CD4-positive, alpha-beta T cell treated with Interferon alpha-2 for 1 hour (primary cell): ENCODE data around the gene VPS13D.

Experiments used
- DNase-seq, 2 donors: peaks; one replicate each; pipeline ENCODE4 v3.0.0-alpha.2; 2020 to 2022

The VPS13D gene

DNA sequence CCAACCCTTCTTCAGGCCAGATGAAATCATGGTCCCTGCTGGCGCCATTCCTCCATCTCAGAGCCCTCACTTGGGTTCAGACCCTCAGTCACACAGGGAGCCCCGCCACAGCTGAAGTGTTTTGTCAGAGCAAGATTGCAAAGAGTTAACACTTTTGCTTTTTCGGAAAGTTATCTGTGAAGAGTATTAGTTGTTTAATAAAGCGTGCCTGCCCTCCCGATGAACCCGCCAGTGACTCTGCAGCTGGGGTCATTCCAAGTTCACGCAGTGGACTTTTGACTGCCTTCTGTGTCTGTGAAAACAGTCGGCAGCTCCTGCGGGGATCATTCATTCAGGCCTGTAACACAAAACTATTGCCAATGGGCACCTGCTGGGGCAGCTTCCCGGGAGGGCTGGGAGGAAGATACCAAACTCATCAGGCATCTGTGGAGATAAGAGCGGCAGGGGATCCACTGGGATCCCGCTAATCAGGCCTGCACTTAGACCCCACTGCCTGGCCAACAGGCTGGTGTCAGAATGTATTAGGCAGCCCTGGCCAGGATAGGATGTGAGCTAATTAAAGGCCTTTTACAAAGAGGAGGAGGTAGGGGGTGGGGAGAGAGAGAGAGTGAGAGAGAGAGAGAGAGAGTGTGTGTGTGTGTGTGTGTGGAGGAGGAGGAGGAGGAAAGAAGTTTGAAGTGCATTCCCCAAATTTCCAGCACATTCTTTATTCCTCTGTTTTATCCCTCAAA is 203.7 kb downstream of the VPS13D start:
- DNase-seq, result peak in 1 of 2 donors; percentile 24

GRCh38 chr1:12434174-12434573 is 204.3 kb downstream of the VPS13D start:
- DNase-seq, result peak; percentile 35 to 61

DNA sequence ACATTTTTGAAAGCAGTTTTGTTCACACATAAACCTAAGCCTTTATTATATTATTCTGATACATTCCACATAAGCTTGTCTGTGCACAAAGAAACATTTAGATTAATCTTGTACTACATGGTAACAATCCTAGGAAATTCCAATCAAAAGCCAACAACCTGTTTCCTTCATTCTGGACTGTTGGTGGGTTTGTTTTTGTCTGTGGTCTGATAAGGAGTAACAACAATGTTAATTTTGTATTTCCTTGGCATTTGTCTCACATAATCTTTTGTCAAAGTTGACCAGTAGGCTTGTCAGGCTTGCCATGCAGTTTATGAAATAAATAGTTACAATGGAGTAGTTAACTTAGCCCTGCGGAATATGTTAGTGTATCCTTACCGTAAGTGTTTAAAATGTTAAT is 204.9 kb downstream of the VPS13D start:
- DNase-seq, result no peak

GRCh38 chr1:12435639-12436344 is 206.0 kb downstream of the VPS13D start:
- peak in 1 of 2 donors; percentile 42 for DNase-seq

DNA sequence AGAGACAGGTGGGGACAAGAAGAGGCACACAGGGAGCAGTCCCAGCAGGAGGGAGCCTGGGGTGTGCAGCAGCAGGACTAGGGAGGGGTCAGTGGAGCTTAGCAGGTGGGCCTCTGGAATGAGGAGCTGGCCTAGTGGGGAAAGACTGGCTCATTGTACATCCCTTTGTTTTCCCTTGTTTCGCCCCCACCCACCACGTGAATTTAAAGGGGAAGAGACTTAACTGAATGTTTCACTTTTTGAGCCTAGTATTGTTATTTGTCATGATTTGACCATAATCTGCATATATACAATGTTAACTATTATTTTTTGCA is 206.5 kb downstream of the VPS13D start:
- no peak for DNase-seq

DNA sequence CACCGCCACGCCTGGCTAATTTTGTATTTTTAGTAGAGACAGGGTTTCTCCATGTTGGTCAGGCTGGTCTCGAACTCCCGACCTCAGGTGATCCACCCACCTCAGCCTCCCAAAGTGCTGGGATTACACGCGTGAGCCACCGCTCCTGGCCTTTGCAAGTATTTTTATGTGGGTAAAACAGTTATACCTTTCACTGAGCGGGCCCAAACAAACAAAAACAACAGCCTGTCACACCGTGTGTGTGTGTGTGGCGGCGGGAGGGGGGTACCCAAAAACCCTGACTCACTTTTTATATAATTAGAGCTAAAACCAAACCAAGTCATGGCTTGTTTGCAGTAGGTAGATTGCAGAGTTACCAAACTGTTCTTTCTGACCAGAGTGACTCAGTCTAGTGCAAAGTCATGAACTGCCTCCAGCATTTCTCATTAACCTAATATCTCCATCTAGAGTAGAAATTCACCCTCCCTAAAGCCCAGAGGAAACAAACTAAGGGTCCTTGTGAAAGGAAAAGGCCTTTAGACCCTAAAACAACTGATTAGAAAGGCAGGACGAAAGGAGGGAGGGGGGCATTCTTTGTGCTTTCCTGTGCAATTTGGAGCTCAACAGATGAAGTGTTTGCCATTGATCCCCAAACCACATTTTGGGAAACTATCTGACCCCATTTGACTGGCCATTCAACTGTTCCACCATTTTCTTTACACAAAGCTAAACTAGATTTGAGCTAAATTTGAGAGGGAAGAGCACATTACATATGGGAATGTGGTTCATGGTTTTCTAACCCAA is 207.2 kb downstream of the VPS13D start:
- DNase-seq, result no peak

DNA sequence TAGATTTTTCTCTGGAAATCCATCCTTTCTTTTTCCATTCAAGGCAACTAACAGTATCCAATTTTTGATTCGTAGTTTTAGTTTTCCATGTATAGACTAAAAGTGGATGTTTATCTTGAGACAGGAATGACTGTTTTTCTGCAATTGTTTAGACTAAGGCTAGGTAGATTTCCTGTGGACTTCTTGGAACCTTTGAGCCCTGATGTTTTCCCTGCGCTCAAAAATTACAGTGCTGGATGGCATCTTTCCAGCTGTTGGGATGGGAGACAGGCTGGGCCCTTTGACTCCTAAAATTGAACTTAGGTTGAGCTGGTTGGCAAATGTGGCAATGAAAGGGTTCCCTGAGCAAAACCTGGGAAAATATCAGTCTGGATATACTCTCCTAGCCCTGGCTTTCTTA is 207.8 kb downstream of the VPS13D start:
- no peak for DNase-seq

DNA sequence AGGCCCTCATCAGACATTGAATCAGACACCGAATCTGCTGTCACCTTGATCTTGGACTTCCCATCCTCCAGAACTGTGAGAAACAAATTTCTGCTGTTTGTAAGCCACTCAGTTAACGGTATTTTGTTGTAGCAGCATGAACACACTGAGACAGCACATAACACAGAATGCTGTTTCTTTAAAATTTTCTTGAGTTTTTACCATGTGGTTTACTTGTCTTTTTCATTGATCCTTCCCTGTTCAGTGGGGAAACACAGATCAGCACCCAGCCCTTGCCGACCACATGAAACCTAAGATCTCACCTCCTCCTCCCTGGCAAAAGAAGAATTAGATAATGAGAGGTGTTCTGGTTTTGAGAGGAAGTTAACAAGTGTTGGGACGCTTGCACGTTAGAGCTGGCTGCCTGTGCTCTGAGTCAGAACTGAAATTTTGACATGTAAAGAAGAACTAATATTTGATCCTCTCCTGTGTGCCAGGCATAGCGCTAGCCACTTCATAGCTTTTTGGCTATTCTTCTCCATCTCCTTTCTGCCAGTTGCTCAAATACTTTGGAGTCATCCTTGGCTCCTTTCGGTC is 208.6 kb downstream of the VPS13D start:
- DNase-seq, result peak; percentile 26 to 67

DNA sequence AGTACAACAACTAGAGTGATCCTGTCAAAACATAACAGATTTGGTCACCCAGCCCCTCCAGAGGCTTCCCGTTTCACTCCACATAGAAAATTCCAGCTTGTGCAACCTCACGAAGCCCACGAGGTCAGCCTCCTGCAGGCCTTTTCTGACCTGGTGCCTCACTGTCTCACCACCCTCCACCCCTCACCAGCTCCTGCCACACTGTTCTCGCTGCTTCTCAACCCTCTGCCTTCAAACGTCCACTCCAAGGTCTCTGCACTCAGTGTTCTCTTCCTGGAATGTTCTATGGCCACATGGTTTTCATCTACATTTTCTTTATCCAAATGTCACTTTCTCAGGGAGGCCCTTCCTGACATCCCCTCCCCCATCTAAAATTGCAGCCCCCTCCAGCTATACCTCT is 209.2 kb downstream of the VPS13D start:
- DNase-seq, result no peak

DNA sequence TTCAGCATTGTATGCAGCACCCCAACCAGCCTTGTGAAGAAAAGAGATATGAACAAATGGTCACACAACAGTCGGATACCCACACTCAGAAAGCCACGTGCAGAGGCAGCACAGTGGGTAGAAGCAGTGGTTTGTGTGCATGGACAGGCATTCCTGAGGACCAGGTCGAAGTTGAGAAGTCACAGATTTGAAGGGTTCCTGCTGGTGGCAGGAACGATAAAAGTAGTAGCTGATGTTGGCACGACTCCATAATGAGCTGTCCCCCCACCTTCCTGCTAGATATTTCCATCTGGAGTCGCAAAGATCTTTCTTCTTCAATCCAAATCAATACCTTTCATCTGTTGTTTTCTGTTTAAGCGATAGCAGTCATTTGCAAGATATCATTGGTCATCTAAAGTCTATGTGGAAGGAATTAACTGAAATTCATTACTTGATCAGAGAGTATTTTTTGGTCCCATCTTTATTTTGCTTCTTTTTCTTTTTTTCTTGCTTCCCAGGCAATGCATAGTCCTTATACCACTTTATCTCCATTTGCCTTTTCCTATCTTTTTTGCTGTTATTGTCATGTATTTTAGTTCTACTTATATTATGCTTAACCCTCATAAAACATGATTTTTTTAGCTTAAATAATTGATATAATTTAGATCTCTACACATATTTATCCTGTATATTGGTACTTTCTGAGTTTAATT is 211.7 kb downstream of the VPS13D start:
- DNase-seq, result no peak

DNA sequence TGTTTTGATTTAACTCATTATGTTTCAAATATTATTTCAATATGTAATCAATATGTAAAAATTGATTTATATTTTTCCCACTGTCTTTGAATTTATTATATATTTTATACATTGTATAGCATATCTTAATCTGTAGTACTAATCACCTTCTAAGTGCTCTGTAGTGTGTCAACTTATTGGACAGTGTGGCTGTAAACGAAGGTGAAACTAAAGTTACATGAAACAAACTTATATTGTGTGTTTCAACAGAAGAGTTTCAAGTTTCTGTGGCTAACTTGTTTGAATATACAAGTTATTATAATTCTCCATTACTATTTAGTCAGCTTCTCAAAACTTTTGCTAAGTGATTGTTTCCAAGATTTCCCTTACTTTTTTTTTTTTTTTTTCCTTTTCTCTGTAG is 212.4 kb downstream of the VPS13D start:
- no peak for DNase-seq

DNA sequence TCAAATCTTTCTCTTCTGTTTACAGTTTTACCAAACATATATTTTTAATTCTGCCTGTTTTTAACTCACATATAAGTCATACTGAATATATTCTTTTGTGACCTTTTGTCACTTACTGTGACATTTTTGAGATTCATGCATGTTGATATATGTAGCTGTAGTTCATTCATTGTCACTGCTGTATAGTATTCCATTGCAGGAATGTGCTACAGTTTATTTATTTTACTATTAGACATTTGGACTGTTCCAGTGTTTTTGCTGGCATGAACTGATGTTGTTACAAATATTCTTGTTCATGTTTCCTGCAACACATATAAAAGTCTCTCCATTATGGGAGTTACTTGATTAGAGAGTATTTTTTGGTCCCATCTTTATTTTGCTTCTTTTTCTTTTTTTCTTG is 213.3 kb downstream of the VPS13D start:
- no peak for DNase-seq

- no peak for DNase-seq
These were observed 214.6 kb downstream of the VPS13D start for GRCh38 chr1:12444329-12444841.

GRCh38 chr1:12445257-12445656 is 215.4 kb downstream of the VPS13D start:
- no peak for DNase-seq

GRCh38 chr1:12446593-12446992 is 216.8 kb downstream of the VPS13D start:
- DNase-seq, result no peak

DNA sequence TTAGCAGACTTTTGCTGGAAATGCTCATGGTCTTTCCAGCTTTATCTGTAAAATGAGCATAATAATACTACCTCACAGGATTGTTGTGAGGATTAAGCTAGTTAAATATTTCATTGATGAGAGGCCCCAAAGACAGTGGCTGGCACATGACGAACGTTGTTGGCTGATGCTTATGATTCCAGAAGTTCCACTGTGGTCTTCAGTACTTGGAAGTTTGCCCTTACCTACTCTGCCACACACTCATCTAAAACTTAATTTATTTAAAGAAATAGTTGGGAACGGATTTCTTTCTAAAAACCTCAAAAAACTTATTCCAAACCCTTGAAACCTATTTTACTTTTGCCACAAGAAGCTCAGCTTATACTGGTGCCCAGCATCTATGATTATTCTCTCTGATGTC is 217.5 kb downstream of the VPS13D start:
- DNase-seq, result no peak

DNA sequence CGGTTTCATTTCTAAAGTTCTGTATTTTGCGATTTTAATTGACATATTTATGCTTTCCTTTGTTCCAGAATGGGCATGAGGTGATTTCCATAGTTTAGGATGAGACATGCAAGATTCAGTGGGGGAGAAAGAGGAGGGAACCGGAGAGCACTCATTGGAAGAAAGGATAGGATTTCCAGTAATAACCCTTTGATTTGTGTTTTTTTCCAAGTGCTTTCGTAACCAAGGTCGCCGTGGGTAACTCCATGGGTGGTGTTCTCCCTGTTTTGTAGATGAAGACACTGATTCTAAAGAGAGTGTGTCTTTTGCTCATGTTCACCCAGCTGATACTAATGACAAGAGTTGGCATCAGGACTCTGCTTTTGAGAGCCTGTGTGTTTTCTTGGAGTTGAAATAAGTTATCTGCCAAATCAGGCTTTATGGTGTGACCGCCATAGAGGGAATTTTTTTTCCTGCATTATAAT is 218.1 kb downstream of the VPS13D start:
- no peak for DNase-seq

DNA sequence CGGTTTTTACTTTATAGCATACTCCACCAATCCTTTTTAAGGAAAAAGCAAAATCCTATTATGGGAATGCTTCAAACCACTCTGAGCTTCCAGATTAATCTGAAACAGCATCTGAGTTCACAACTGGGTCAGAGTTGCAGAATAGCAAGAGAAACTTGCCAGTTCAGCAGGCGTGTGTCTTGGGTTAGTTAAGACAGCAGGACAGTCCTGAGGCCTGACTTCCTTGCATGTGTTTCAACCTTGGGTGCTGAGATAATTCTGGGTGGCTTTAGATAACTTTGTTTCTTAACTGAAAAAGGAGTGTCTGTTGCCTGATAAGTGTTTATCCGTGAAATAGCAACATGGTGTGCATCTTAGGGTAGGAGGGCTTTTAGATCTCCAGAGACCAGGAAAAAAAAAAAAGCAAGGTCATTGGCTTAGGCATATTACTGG is 218.9 kb downstream of the VPS13D start:
- no peak for DNase-seq

GRCh38 chr1:12450090-12450755 is 220.4 kb downstream of the VPS13D start:
- DNase-seq, result peak in 1 of 2 donors; percentile 5

GRCh38 chr1:12450756-12451559 is 221.1 kb downstream of the VPS13D start:
- no peak for DNase-seq

GRCh38 chr1:12451560-12451900 is 221.7 kb downstream of the VPS13D start:
- DNase-seq, result no peak
